ENCODE data around the gene ISG15.

Gene ISG15

DNA sequence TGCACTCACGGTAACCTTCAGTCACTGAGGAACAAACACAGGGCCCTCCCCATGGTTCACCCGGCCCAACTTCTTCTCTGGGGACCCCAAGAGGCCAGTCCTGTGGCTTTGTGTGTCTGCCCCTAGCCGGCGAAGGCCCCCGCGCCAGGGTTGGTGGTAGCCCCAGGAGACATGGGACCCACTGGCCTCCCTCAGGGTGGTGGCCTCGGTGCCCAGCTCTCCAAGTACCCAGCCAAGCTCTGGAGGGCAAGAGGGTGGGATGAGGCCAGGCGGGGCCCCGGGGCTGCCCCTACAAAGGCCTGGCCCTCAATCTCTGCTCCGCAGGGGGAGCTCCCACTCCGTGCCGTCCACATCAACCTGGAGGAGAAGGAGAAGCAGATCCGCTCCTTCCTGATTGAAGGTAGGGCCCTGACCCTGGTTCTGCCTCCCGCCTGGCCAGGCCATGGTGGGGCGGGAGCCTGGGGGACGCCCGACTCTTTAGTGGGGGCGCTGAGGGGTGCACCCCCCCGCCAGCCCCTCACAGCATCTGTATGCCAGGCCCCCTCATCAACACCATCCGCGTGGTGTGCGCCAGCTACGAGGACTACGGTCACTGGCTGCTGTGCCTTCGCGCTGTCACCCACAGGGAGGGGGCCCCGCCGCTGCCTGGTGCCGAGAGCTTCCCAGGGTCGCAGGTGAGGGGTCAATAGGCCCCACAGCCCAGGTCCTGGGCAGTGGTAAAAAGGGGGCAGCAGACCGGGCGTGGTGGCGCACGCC, 41.4 kb upstream of the ISG15 start:
- no peak overlapping the region for H3K23ac ChIP-seq (ENCODE audit: low read length)
- no peak overlapping the region for H3K4ac ChIP-seq (ENCODE audit: low read depth, low read length)
- no peak overlapping the region for H3K18ac ChIP-seq (ENCODE audit: low read length)
- DNase-seq, result no peak
- no peaks in the 10 kb centered on the region for H3K27me3 ChIP-seq (ENCODE audit: insufficient read depth, low read length, poor library complexity)
- no peak overlapping the region for H4K8ac ChIP-seq (ENCODE audit: low read depth, low read length)
- H3K36me3 ChIP-seq (ENCODE audit: control insufficient read depth, insufficient read depth, low read length), result no peaks in the 10 kb centered on the region
- no peak overlapping the region for H2BK5ac ChIP-seq (ENCODE audit: low read length)
- no peak overlapping the region for H2BK15ac ChIP-seq (replicated peaks; ENCODE audit: low read depth)
- H3K4me2 ChIP-seq (ENCODE audit: low read length), result no peak overlapping the region
- no peaks in the 10 kb centered on the region for H3K79me2 ChIP-seq (ENCODE audit: control insufficient read depth, insufficient read depth, low read length)
- H3K4me1 ChIP-seq (ENCODE audit: control insufficient read depth, low read depth, low read length), result no peaks in the 10 kb centered on the region
- H3K56ac ChIP-seq (ENCODE audit: low read length), result no peak overlapping the region
- no peak overlapping the region for H3K9ac ChIP-seq (ENCODE audit: low read length)
- H4K5ac ChIP-seq (ENCODE audit: low read length), result no peak overlapping the region
- no peaks in the 10 kb centered on the region for H3K79me1 ChIP-seq (ENCODE audit: low read length)
- no peak overlapping the region for H3K4me3 ChIP-seq (ENCODE audit: low read length)
- H2AK5ac ChIP-seq (ENCODE audit: low read length), result no peak overlapping the region
- H3K27ac ChIP-seq (ENCODE audit: low read depth, low read length), result no peak overlapping the region
- H2BK120ac ChIP-seq (ENCODE audit: low read depth, low read length), result no peak overlapping the region
- no CpG with 5 or more reads among the region's 34 CpGs for WGBS (ENCODE audit: extremely low coverage, insufficient coverage, low lambda C conversion rate)

DNA sequence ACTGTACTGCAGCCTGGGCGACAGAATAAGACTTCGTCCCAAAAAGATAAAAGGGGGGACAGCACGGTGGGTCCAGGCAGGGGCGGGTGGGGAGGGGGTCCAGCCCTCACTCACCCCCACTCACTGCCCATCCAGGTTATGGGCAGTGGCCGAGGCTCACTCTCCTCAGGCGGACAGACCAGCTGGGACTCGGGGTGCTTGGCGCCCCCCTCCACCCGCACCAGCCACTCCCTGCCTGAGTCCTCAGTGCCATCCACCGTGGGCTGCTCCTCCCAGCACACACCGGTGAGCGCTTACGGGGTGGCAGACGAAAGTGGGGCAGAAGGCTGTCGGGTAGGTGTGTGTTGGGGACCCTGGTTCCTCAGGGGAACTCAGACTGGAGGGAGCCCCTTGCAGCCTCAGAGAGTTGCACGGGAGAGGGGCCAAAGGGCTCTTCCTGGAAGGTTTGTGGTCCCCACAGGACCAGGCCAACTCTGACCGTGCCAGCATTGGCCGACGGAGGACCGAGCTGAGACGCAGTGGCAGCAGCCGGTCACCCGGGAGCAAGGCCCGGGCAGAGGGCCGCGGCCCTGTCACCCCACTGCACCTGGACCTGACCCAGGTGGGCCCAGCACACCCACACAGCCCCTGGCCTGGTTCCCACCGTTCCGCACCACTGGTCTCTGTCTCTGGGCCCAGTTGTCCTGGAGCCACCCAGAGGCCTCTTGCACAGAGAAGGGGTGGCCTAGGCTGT, 40.4 kb upstream of the ISG15 start:
- Histone ChIP-seq H3K79me2 (ENCODE audit: control insufficient read depth, insufficient read depth, low read length) (no peaks in the 10 kb centered on the region), H2BK120ac (ENCODE audit: low read depth, low read length) (no peak overlapping the region), H3K36me3 (ENCODE audit: control insufficient read depth, insufficient read depth, low read length) (no peaks in the 10 kb centered on the region), H3K27ac (ENCODE audit: low read depth, low read length) (no peak overlapping the region), H4K5ac (ENCODE audit: low read length) (no peak overlapping the region), H3K4ac (ENCODE audit: low read depth, low read length) (no peak overlapping the region), H3K79me1 (ENCODE audit: low read length) (no peaks in the 10 kb centered on the region), H3K27me3 (ENCODE audit: insufficient read depth, low read length, poor library complexity) (no peaks in the 10 kb centered on the region), H3K4me3 (ENCODE audit: low read length) (no peak overlapping the region), H2BK5ac (ENCODE audit: low read length) (no peak overlapping the region), H2AK5ac (ENCODE audit: low read length) (no peak overlapping the region), H3K9ac (ENCODE audit: low read length) (no peak overlapping the region), H2BK15ac (replicated peaks; ENCODE audit: low read depth) (no peak overlapping the region), H3K4me1 (ENCODE audit: control insufficient read depth, low read depth, low read length) (no peaks in the 10 kb centered on the region), H3K18ac (ENCODE audit: low read length) (no peak overlapping the region), H3K4me2 (ENCODE audit: low read length) (no peak overlapping the region), H4K8ac (ENCODE audit: low read depth, low read length) (no peak overlapping the region), H3K23ac (ENCODE audit: low read length) (no peak overlapping the region), H3K56ac (ENCODE audit: low read length) (no peak overlapping the region)
- no CpG with 5 or more reads among the region's 28 CpGs for WGBS (ENCODE audit: extremely low coverage, insufficient coverage, low lambda C conversion rate)
- no peak for DNase-seq

DNA sequence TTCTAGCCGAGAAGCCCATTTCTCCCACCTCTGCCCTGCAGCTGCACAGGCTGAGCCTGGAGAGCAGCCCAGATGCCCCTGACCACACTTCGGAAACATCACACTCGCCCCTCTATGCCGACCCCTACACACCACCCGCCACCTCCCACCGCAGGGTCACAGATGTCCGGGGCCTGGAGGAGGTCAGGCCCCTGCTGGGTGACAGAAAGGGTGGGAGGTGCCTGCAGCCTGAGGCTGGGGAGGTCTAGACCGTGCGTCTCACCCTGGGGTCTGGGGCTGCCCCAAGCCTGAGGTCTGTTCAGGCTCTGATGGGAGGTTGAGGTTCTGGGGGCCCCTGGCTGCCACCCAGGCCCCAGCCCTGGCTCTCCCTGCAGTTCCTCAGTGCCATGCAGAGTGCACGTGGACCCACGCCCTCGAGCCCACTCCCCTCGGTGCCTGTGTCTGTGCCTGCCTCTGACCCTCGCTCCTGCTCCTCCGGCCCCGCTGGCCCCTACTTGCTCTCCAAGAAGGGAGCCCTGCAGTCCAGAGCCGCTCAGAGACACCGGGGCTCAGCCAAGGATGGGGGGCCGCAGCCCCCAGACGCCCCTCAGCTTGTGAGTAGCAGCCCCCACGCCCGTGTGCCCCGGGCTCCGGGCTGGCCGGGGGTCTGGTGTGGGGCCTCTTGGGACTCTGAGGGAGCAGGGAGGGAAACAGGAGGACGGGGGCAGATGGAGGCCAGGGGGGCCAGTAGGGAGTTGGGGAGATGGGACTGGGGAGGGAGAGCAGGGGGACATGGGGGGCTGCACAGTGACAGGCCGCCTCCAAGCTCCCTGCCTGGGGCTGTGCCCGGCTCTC, 39.6 kb upstream of the ISG15 start:
- Histone ChIP-seq H3K36me3 (ENCODE audit: control insufficient read depth, insufficient read depth, low read length) (no peaks in the 10 kb centered on the region), H2AK5ac (ENCODE audit: low read length) (no peak overlapping the region), H3K4me1 (ENCODE audit: control insufficient read depth, low read depth, low read length) (no peaks in the 10 kb centered on the region), H2BK15ac (replicated peaks; ENCODE audit: low read depth) (no peak overlapping the region), H3K79me1 (ENCODE audit: low read length) (no peaks in the 10 kb centered on the region), H3K9ac (ENCODE audit: low read length) (no peak overlapping the region), H3K4me3 (ENCODE audit: low read length) (no peak overlapping the region), H3K4ac (ENCODE audit: low read depth, low read length) (no peak overlapping the region), H3K18ac (ENCODE audit: low read length) (no peak overlapping the region), H2BK5ac (ENCODE audit: low read length) (no peak overlapping the region), H3K56ac (ENCODE audit: low read length) (no peak overlapping the region), H3K27ac (ENCODE audit: low read depth, low read length) (no peak overlapping the region), H4K5ac (ENCODE audit: low read length) (no peak overlapping the region), H3K27me3 (ENCODE audit: insufficient read depth, low read length, poor library complexity) (no peaks in the 10 kb centered on the region), H2BK120ac (ENCODE audit: low read depth, low read length) (no peak overlapping the region), H3K23ac (ENCODE audit: low read length) (no peak overlapping the region), H3K4me2 (ENCODE audit: low read length) (no peak overlapping the region), H4K8ac (ENCODE audit: low read depth, low read length) (no peak overlapping the region), H3K79me2 (ENCODE audit: control insufficient read depth, insufficient read depth, low read length) (no peaks in the 10 kb centered on the region)
- no CpG with 5 or more reads among the region's 28 CpGs for WGBS (ENCODE audit: extremely low coverage, insufficient coverage, low lambda C conversion rate)
- no peak for DNase-seq

DNA sequence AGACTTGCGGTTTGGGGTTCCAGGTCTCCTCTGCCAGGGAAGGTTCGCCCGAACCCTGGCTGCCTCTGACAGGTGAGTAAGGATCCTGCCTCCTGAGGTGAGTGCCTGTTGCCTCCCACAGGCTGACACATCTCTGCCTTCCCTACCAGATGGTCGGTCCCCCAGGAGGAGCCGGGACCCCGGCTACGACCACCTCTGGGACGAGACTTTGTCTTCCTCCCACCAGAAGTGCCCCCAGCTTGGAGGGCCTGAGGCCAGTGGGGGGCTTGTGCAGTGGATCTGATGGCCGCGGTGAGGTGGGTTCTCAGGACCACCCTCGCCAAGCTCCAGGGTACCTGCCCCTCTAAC, 39.0 kb upstream of the ISG15 start:
- Histone ChIP-seq H3K4me1 (ENCODE audit: control insufficient read depth, low read depth, low read length) (no peaks in the 10 kb centered on the region), H3K4me3 (ENCODE audit: low read length) (no peak overlapping the region), H3K27me3 (ENCODE audit: insufficient read depth, low read length, poor library complexity) (no peaks in the 10 kb centered on the region), H3K23ac (ENCODE audit: low read length) (no peak overlapping the region), H4K5ac (ENCODE audit: low read length) (no peak overlapping the region), H3K18ac (ENCODE audit: low read length) (no peak overlapping the region), H2AK5ac (ENCODE audit: low read length) (no peak overlapping the region), H3K79me2 (ENCODE audit: control insufficient read depth, insufficient read depth, low read length) (no peaks in the 10 kb centered on the region), H2BK15ac (replicated peaks; ENCODE audit: low read depth) (no peak overlapping the region), H2BK120ac (ENCODE audit: low read depth, low read length) (no peak overlapping the region), H2BK5ac (ENCODE audit: low read length) (no peak overlapping the region), H3K27ac (ENCODE audit: low read depth, low read length) (no peak overlapping the region), H3K4ac (ENCODE audit: low read depth, low read length) (no peak overlapping the region), H3K4me2 (ENCODE audit: low read length) (no peak overlapping the region), H3K36me3 (ENCODE audit: control insufficient read depth, insufficient read depth, low read length) (no peaks in the 10 kb centered on the region), H3K9ac (ENCODE audit: low read length) (no peak overlapping the region), H4K8ac (ENCODE audit: low read depth, low read length) (no peak overlapping the region), H3K56ac (ENCODE audit: low read length) (no peak overlapping the region), H3K79me1 (ENCODE audit: low read length) (no peaks in the 10 kb centered on the region)
- WGBS (ENCODE audit: extremely low coverage, insufficient coverage, low lambda C conversion rate), result no CpG with 5 or more reads among the region's 11 CpGs
- no peak for DNase-seq

DNA sequence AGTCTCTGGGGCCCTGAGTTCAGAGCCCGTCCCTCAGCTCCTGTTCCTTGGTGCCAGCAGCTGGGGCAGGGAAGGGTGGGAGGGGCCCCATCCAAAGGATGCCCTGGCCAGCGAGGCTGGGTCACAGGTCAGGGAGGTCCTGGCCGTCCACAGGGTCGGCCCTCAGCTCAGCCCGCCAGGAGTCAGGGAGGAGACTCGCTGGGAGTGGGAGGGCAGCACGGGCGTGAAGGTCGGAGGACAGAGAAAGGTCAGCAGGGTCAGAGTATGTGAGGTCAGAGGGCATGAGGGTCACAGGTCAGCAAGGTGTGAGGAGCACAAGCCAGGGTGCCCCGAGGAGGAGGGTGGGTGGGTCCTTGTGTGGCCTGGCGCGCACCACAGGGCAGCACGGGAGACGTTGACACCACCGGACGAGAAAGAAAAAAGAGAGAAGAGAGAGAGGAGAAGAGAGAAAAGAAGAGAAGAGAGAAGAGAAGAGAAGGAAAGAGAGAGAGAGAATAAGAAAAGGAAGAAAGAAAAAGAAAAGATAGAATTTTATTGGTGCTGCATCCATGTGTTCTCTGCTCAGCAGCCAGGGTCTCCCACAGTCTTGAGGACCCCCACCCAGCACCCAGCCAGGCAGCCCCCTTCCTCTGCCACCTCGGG, 38.5 kb upstream of the ISG15 start:
- no peak overlapping the region for H2BK15ac ChIP-seq (replicated peaks; ENCODE audit: low read depth)
- no peak overlapping the region for H4K5ac ChIP-seq (ENCODE audit: low read length)
- no peaks in the 10 kb centered on the region for H3K79me1 ChIP-seq (ENCODE audit: low read length)
- no peak overlapping the region for H3K56ac ChIP-seq (ENCODE audit: low read length)
- WGBS (ENCODE audit: extremely low coverage, insufficient coverage, low lambda C conversion rate), result no CpG with 5 or more reads among the region's 17 CpGs
- H3K23ac ChIP-seq (ENCODE audit: low read length), result no peak overlapping the region
- no peak overlapping the region for H3K27ac ChIP-seq (ENCODE audit: low read depth, low read length)
- H2BK120ac ChIP-seq (ENCODE audit: low read depth, low read length), result no peak overlapping the region
- H3K4me3 ChIP-seq (ENCODE audit: low read length), result no peak overlapping the region
- no peak for DNase-seq
- H2AK5ac ChIP-seq (ENCODE audit: low read length), result no peak overlapping the region
- no peak overlapping the region for H3K9ac ChIP-seq (ENCODE audit: low read length)
- H4K8ac ChIP-seq (ENCODE audit: low read depth, low read length), result no peak overlapping the region
- no peak overlapping the region for H3K4ac ChIP-seq (ENCODE audit: low read depth, low read length)
- no peaks in the 10 kb centered on the region for H3K27me3 ChIP-seq (ENCODE audit: insufficient read depth, low read length, poor library complexity)
- H3K18ac ChIP-seq (ENCODE audit: low read length), result no peak overlapping the region
- no peaks in the 10 kb centered on the region for H3K4me1 ChIP-seq (ENCODE audit: control insufficient read depth, low read depth, low read length)
- no peak overlapping the region for H2BK5ac ChIP-seq (ENCODE audit: low read length)
- H3K79me2 ChIP-seq (ENCODE audit: control insufficient read depth, insufficient read depth, low read length), result no peaks in the 10 kb centered on the region
- H3K36me3 ChIP-seq (ENCODE audit: control insufficient read depth, insufficient read depth, low read length), result no peaks in the 10 kb centered on the region
- no peak overlapping the region for H3K4me2 ChIP-seq (ENCODE audit: low read length)

Data from mesendoderm (in vitro differentiated cells).